ENCODE results near the gene FAM83B.

GRCh38 chr6:54897462-54898189 is 51.1 kb downstream of the FAM83B start:
- TF ChIP-seq CTCF (conservative IDR thresholded peaks at IDR 0.05; ENCODE audit: low read depth, low read length) (no peak), EZH2 (IDR thresholded peaks at IDR 0.05; ENCODE audit: low read length, unreplicated experiment) (no peak)
